ENCODE data around the gene CD36. TPM values are rescaled to one million over a fixed set of nuclear protein-coding genes. Genes with fewer than 3 reads are reported as not detected.
"Not testable (repeated sequence)": the region's sequence is repeated elsewhere in the genome, so short reads cannot be mapped to it uniquely, and the experiment has no call there.

The CD36 gene
- total RNA-seq, 1 donor from 2014 or later, result not detected

DNA sequence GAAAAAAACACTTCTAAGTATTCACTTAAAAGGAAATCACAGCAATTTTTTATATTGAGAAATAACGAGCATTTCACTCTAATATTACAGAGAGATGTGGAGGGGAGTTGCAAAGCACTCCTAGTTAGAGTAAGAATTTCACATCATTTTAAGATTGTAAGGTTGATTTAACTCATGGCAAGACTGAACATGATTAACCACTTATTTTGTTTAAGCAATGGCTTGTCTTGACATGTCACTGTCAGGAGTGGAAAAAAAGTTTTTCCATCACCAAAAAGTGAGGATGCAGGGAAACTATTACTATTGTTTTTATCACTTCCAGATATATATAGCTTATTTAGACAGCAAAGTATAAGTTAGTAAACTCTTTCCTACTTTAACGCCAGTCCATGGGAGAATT, 27.1 kb downstream of the CD36 start:
- no peak overlapping the region for H3K4me3 ChIP-seq (ENCODE audit: low read depth, low read length)
- DNase-seq (ENCODE audit: low read depth), result no peak
- TF ChIP-seq, protein P1, sequence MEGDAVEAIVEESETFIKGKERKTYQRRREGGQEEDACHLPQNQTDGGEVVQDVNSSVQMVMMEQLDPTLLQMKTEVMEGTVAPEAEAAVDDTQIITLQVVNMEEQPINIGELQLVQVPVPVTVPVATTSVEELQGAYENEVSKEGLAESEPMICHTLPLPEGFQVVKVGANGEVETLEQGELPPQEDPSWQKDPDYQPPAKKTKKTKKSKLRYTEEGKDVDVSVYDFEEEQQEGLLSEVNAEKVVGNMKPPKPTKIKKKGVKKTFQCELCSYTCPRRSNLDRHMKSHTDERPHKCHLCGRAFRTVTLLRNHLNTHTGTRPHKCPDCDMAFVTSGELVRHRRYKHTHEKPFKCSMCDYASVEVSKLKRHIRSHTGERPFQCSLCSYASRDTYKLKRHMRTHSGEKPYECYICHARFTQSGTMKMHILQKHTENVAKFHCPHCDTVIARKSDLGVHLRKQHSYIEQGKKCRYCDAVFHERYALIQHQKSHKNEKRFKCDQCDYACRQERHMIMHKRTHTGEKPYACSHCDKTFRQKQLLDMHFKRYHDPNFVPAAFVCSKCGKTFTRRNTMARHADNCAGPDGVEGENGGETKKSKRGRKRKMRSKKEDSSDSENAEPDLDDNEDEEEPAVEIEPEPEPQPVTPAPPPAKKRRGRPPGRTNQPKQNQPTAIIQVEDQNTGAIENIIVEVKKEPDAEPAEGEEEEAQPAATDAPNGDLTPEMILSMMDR (conservative IDR thresholded peaks at IDR 0.05; ENCODE audit: low read depth, low read length), result no peak

DNA sequence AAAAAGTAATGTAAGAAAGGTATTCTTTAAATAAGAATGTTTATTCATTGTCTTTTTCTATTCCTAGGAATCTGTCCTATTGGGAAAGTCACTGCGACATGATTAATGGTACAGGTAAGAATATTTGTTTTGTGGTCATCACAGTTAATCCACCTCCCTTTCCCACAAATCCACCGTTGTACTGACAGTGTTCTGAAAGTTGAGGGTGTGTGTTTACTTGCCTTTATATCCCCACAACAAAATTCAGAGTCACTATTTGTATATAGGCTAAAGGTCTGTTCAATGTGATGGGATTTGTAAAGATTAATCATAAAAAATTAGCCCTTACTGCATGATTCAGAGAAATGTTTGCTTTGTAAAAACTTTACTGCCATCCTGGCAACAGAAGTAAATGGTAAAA, 27.9 kb downstream of the CD36 start:
- no peak overlapping the region for H3K4me3 ChIP-seq (ENCODE audit: low read depth, low read length)
- TF ChIP-seq, protein P1 (conservative IDR thresholded peaks at IDR 0.05; ENCODE audit: low read depth, low read length), result no peak
- no peak for DNase-seq (ENCODE audit: low read depth)

DNA sequence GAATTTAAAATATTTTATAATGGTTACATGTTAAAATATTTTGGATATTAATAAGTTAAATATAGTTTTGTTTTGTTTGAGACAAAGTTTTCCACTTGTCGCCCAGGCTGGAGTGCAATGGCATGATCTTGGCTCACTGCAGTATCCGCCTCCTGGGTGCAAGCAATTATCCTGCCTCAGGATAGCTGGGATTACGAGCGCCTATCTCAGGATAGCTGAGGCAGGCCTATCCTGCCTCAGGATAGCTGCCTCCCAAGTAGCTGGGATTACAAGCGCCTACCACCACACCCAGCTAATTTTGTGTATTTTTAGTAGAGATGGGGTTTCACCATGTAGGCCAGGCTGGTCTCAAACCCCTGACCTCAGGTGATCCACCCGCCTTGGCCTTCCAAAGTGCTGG, 30.9 kb downstream of the CD36 start:
- DNase-seq (ENCODE audit: low read depth), result not testable (repeated sequence)

DNA sequence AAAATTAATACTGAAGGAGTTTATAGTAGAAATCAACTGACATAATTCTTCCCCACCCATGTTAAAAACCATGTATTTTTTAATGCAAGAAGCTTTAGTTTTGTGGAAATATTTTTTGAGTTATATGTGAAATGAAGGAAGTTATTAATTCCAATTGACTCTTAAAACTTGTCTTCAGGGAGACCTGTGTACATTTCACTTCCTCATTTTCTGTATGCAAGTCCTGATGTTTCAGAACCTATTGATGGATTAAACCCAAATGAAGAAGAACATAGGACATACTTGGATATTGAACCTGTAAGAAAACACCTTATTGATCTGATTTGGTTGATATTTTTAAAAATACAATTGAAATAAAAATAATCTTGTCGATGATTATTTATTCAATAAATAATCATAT, 33.3 kb downstream of the CD36 start:
- TF ChIP-seq, protein P1 (conservative IDR thresholded peaks at IDR 0.05; ENCODE audit: low read depth, low read length), result no peak
- no peak overlapping the region for H3K4me3 ChIP-seq (ENCODE audit: low read depth, low read length)
- no peak for DNase-seq (ENCODE audit: low read depth)

More for the DNA sequence above, 30.9 kb downstream of the CD36 start:
- H3K4me3 ChIP-seq (ENCODE audit: low read depth, low read length), result not testable (repeated sequence)

DNA sequence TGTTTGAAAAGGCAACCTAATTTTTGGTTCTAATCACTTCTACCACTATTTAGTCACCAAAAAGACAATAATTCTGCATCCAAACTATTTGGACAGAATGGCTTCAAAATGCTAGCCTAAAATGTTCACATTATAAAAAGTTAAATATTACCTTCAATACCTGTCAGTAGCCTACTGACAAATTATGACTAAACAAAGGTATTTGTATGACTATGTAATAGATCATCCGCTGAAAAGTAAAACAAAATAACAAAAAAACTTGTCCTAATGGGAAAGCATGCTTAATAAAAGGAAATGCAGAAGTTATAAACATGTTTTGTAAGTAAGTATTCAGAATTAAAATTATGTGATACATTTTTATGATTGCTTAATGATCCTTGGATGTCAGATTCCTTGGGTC, 36.6 kb downstream of the CD36 start:
- H3K4me3 ChIP-seq (ENCODE audit: low read depth, low read length), result no peak overlapping the region
- TF ChIP-seq, protein P1 (conservative IDR thresholded peaks at IDR 0.05; ENCODE audit: low read depth, low read length), result no peak
- no peak for DNase-seq (ENCODE audit: low read depth)

DNA sequence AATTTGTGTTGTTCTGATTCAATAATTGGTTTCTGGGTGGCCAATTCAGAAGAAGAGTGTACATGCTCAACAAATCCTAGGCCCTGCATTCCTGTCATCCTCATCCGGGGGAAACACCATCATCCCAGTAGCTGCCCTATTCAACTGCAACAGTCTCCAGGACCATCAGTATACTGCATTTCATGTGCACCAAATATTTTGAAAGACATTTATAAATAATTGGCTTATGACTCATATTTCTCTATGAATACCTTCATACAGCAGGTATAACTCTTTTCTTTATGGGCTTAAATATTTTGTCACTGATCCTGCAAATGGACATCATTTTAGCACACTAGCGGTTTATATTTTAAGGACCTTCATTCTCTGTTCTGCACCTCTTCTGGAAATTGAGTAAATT, 38.0 kb downstream of the CD36 start:
- DNase-seq (ENCODE audit: low read depth), result no peak
- TF ChIP-seq, protein P1 (conservative IDR thresholded peaks at IDR 0.05; ENCODE audit: low read depth, low read length), result no peak
- H3K4me3 ChIP-seq (ENCODE audit: low read depth, low read length), result no peak overlapping the region

DNA sequence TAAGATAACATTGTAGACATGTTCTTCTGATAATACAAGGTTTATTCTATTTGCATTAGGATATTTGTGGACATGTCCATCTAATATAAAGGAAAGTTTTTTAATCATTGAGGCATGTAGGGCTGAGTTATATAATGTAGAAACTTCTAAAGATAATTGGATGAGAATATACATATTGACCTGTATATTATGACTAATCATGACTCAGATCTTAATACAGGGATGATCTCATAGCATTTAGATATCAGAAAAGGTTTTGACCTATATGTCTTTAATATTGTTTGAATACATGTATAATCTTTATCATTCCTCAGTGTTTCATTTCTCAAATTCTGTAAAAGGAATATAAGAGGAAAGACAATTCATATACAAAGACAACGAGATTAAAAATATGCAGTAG, 39.2 kb downstream of the CD36 start:
- TF ChIP-seq, protein P1 (conservative IDR thresholded peaks at IDR 0.05; ENCODE audit: low read depth, low read length), result no peak
- no peak overlapping the region for H3K4me3 ChIP-seq (ENCODE audit: low read depth, low read length)
- DNase-seq (ENCODE audit: low read depth), result no peak

DNA sequence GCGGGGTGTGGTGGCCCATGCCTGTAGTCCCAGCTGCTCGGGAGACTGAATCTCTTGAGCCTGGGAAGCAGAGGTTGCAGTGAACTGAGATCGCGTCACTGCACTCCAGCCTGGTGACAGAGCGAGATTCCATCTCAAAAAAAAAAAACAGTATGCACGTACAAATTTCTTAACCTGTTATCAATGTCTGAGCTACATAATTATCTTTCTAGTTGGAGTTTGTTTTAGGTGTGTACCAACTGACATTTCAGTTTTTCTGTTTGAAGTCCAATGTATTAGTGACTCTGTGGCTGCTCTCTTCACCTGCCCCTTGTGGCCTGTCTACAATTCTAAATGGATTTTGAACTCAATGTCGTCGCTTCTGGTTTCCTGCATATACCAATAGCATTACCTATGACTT, 40.3 kb downstream of the CD36 start:
- TF ChIP-seq, protein P1 (conservative IDR thresholded peaks at IDR 0.05; ENCODE audit: low read depth, low read length), result no peak
- no peak overlapping the region for H3K4me3 ChIP-seq (ENCODE audit: low read depth, low read length)
- DNase-seq (ENCODE audit: low read depth), result no peak

All from epithelial cell of proximal tubule (primary cell).